WERI-Rb-1 (cell line): ENCODE measurements around the gene NFATC1.
A peak's percentile ranks its signal among the peaks of the same experiment; 100 is the strongest.

Source experiments
- DNase-seq: peaks from one replicate; pipeline ENCODE4 v3.0.0-alpha.2; 2020
- H3K27ac ChIP-seq: fragments of 250-450 bp; sonication (Bioruptor Pico); 2 replicates; pipeline ENCODE4 v1.5.1; 2020; ENCODE audit warnings: mild to moderate bottlenecking, moderate library complexity
- H3K27me3 ChIP-seq: fragments of 250-450 bp; sonication (Bioruptor Pico); 2 replicates; pipeline ENCODE4 v1.5.1; 2021; ENCODE audit warnings: mild to moderate bottlenecking, low read depth, moderate library complexity; ENCODE audit not compliant: insufficient read depth, severe bottlenecking
- H3K36me3 ChIP-seq: fragments of 250-450 bp; sonication (Bioruptor Pico); 2 replicates; pipeline ENCODE4 v1.5.1; 2020; ENCODE audit warnings: mild to moderate bottlenecking, moderate library complexity
- H3K4me3 ChIP-seq: 2 replicates; pipeline ENCODE4 v1.5.1; 2011; ENCODE audit warnings: low read depth, mild to moderate bottlenecking, control low read depth, low read length
- H3K9me3 ChIP-seq: fragments of 250-450 bp; sonication (Bioruptor Pico); 2 replicates; pipeline ENCODE4 v1.5.1; 2021; ENCODE audit warnings: mild to moderate bottlenecking, moderate library complexity; ENCODE audit not compliant: severe bottlenecking
- CTCF ChIP-seq: IDR thresholded peaks from 2 replicates; pipeline ENCODE4 v1.5.1; 2011; ENCODE audit warnings: low read depth, mild to moderate bottlenecking, control low read depth, inconsistent platforms, low read length

NFATC1 gene

DNA sequence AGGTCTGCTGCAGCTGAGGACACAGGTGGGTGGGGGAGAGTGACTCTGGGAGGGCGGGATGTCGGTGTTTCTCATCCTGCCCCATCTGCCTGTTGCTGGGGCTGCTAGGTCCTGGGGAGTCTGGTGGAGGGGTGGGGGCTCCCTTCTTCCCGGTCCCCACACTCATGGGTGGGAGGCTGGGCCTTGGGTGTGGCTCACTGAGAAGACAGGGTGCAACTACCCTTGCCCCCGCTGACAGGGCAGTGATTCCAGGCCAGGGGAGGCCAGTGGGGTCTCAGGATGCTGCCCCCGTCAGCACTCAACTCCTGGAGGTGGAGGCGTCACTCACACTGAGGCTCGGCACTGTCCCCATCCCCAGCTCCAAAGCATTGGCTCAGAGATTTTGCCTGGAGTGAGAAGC, 7.7 kb upstream of the NFATC1 start:
- no peak for TF ChIP-seq CTCF
- Histone ChIP-seq H3K9me3 (no peaks in the 10 kb centered on the region), H3K27me3 (no peaks in the 10 kb centered on the region), H3K36me3 (no peaks in the 10 kb centered on the region), H3K27ac (no peak overlapping the region), H3K4me3 (no peak overlapping the region)
- no peak for DNase-seq

DNA sequence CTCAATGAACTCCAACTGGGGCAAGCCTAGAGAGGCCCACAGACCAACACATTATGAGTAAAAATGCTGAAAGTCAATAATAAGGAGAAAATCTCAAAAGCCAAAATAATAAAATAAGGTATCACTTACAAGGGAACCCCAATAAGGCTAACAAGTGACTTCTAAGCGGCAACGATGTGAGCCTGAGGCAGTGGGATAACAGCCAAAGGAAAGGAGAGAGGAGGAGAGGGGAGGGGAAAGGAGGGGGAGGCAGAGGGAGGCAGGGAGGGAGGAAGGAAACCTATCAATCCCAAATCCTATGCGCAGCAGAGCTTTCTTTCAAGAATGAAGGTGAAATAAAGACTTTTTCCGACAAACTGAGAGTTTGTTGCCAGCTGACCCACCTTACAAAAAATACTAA, 6.0 kb upstream of the NFATC1 start:
- Histone ChIP-seq H3K9me3 (no peaks in the 10 kb centered on the region), H3K27me3 (no peaks in the 10 kb centered on the region), H3K27ac (no peak overlapping the region), H3K4me3 (no peak overlapping the region), H3K36me3 (no peaks in the 10 kb centered on the region)
- no peak for DNase-seq
- no peak for TF ChIP-seq CTCF

DNA sequence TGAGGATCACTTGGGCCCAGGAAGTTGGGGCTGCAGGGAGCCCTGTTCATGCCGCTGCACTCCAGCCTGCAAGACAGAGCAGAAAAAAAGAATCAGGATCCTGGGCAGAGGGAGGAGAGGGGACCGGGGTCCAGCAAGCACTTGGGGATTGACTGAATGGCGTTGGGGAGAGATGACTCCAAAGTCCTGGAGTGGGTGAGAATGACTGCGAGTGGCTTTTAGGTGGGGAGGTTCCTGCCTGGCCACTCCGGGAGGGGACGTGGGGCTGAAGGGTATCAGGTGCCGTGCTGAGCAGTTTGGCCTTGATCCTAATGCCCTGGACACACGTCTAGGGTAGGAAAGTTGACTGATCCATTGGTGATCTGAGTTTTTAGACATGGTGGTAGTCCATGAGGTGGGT, 3.5 kb upstream of the NFATC1 start:
- Histone ChIP-seq H3K4me3 (no peak overlapping the region), H3K9me3 (no peaks in the 10 kb centered on the region), H3K36me3 (no peaks in the 10 kb centered on the region), H3K27ac (no peak overlapping the region), H3K27me3 (no peaks in the 10 kb centered on the region)
- no peak for TF ChIP-seq CTCF
- no peak for DNase-seq

- TF ChIP-seq CTCF: no peak
- Histone ChIP-seq H3K27ac (peak overlapping the region; percentile 92), H3K36me3 (peaks cover 5% of the 10 kb centered on the region; the same call in 1 of the 2 replicates), H3K9me3 (no peaks in the 10 kb centered on the region), H3K4me3 (peak overlapping the region; percentile 56), H3K27me3 (no peaks in the 10 kb centered on the region)
- DNase-seq: no peak
These were observed 2.5 kb upstream of the NFATC1 start for GRCh38 chr18:79393181-79393634.

DNA sequence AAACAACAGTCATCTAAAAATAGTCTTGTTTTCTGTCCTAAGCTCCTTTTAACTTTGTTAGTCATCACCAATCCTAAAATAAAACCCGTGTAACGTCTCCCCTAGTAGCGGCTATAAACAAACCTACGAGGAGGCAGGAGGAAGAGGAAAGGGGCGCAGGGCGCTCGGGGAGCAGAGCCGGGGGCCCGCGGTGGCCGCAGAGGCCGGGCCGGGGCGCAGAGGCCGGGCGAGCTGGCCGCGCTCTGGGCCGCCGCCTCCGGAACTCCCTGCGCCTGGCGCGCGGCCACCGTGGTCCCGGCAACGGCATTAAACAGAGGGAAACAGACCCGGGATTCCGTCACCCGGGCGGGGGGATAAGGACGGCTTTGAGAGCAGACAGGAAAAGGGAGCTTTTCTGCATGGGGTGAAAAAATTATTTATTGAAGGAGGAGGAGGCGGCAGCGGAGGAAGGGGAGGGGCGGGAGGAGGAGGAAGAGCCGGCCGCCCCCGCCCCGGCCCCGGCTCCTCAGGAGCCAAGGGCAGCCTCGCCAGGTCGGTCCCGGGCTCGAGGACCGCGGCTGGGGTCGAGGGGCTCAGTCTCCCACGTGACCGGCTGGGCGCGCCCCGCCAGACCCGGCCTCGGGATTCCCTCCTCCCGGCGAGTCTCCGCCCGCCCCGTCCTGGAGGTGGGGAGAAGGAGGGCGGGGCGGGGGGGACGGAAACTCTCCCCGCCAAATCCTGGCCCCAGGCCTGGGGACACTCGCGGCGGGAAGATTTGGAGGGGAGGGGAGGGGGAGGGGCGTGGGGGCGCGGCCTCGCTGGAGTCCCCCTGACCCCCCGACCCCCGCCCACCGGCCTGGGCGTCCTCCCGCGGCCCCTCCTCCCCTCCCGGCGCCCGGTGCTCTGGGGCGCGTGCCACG, 1.8 kb upstream of the NFATC1 start:
- Histone ChIP-seq H3K36me3 (peaks cover 8% of the 10 kb centered on the region; the same call in 1 of the 2 replicates), H3K27me3 (no peaks in the 10 kb centered on the region), H3K9me3 (no peaks in the 10 kb centered on the region), H3K4me3 (peak overlapping the region; percentile 56), H3K27ac (peak overlapping the region; percentile 92)
- peak; percentile 94 for DNase-seq
- no peak for TF ChIP-seq CTCF
